AG20443 (cell line): ENCODE results near the gene PRDM16.

Experiments
- DNase-seq: peaks from one replicate; pipeline ENCODE4 v3.0.0; 2012; ENCODE audit warnings: low spot score, mixed read lengths

The PRDM16 gene

GRCh38 chr1:3068564-3069431 is at the start of gene PRDM16:
PRDM16 (plus strand) TSS chr1:3069203; CDS start chr1:3069260, 57 bp downstream.
- peak; percentile 55 for DNase-seq

GRCh38 chr1:3019516-3020051 is 49.4 kb upstream of the PRDM16 start:
- DNase-seq, result no peak

- no peak for DNase-seq
Observed at GRCh38 chr1:3020263-3020909, 48.6 kb upstream of the PRDM16 start.

DNA sequence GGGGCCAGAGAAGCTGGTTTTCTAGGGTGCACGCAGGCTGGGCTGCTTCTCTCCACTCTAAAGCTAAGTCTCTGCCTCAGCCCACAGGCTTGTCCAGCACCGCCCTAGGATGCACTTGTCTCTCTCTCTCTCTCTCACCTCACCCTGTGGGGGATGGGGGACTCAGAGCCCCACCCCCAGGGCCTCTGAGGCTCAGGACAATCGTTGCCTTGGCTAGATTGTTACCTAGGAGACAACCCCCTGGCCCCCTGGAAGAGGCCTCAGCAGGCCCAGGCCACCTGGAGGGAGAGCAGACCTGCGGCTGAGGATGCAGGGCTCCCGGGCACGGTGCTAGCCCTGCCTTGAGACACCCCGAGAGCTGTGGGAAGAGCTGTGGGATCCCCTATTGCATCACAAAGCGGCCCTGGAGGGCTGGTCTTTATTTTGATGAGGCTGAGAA is 47.8 kb upstream of the PRDM16 start, which contains the start of gene ACTRT2:
TSS of gene ACTRT2 (plus strand) at position 235 of the 439 bp plus-strand sequence. CDS start 220 bp downstream, outside the sequence.
- no peak for DNase-seq

DNA sequence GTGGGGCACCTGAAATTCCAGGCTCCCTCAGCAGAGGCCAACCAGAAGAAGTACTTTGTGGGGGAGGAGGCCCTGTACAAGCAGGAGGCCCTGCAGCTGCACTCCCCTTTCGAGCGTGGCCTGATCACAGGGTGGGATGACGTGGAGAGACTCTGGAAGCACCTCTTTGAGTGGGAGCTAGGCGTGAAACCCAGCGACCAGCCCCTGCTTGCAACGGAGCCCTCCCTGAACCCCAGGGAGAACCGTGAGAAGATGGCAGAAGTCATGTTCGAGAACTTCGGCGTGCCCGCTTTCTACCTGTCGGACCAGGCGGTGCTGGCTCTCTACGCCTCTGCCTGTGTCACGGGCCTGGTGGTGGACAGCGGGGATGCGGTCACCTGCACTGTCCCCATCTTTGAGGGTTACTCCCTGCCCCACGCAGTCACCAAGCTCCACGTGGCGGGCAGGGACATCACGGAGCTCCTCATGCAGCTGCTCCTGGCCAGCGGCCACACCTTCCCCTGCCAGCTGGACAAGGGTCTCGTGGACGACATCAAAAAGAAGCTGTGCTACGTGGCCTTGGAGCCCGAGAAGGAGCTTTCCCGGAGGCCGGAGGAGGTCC is 47.1 kb upstream of the PRDM16 start:
- no peak for DNase-seq

DNA sequence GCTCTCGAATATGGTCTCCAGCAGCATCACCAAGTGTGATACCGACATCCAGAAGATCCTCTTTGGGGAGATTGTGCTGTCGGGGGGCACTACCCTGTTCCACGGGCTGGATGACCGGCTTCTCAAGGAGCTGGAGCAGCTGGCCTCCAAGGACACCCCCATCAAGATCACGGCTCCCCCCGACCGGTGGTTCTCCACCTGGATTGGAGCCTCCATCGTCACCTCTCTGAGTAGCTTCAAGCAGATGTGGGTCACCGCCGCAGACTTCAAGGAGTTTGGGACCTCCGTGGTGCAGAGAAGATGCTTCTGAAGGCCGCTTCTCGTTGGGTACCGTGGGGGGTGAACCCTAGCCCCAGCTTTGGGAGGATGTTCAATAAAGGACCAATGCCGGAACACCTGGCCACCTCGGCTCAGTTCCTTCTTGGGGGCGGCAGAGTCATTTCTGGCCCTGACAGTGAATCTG is 46.5 kb upstream of the PRDM16 start:
- no peak for DNase-seq

- DNase-seq, result no peak
Observed at GRCh38 chr1:3022976-3023375, 46.0 kb upstream of the PRDM16 start.

- no peak for DNase-seq
Observed at GRCh38 chr1:3024019-3024418, 45.0 kb upstream of the PRDM16 start.

GRCh38 chr1:3024588-3024987 is 44.4 kb upstream of the PRDM16 start:
- DNase-seq, result no peak

DNA sequence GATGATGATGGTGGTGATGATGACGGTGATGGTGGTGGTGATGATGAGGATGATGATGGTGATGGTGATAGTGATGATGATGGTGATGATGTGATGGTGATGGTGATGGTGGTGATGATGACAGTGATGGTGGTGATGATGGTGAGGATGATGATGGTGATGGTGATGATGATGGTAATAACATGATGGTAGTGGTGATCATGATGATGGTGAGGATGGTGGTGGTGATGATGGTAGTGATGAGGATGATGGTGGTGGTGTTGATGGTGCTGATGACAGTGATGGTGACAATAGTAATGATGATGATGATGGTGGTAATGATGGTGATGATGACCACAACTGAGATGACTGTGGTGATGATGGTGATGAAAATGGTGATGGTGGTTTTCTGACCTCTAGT is 42.9 kb upstream of the PRDM16 start:
- DNase-seq, result no peak

DNA sequence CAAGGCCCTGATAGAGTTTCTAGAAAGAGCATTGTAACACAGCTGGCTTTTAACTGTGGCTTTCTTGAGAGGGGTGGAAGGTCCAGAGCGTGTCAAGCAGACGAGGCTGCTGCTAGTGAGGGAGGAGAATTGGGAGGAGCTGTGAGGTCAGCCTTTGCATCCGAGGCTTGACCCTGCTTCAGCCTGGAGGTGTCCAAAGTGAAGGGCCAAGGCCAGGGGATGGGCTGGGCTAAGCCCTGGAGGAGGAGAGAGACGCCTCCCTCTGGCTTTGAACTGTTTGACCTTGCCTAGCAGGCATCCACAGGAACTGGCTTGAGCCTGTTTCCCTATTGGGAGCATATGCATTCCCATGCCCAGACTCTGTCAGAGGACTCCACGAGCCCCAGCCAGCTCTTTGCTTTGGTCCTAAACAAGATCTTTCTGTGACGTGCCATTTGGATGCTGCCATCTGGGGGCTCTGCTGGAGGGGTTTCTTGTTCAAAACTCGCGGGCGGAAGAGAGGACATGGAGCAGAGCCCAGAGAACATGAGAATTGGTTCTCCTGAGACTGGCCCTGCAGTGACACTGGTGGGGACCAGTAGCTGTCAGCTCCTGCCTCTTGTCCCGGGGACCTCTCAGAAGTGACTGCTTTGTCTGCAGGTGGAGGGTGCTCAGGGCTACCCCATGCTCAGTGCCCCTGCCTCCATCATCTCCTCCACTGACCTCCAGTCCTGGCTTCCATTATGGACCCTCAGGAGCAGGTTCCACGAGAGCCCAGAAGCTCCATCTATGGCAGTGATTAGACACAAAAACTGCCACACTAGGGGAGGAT is 42.2 kb upstream of the PRDM16 start:
- no peak for DNase-seq

GRCh38 chr1:3027611-3028371 is 41.2 kb upstream of the PRDM16 start:
- no peak for DNase-seq

GRCh38 chr1:3028531-3029282 is 40.3 kb upstream of the PRDM16 start:
- no peak for DNase-seq

- no peak for DNase-seq
Observed at GRCh38 chr1:3029481-3029961, 39.5 kb upstream of the PRDM16 start.

GRCh38 chr1:3029991-3030662 is 38.9 kb upstream of the PRDM16 start:
- DNase-seq, result no peak

DNA sequence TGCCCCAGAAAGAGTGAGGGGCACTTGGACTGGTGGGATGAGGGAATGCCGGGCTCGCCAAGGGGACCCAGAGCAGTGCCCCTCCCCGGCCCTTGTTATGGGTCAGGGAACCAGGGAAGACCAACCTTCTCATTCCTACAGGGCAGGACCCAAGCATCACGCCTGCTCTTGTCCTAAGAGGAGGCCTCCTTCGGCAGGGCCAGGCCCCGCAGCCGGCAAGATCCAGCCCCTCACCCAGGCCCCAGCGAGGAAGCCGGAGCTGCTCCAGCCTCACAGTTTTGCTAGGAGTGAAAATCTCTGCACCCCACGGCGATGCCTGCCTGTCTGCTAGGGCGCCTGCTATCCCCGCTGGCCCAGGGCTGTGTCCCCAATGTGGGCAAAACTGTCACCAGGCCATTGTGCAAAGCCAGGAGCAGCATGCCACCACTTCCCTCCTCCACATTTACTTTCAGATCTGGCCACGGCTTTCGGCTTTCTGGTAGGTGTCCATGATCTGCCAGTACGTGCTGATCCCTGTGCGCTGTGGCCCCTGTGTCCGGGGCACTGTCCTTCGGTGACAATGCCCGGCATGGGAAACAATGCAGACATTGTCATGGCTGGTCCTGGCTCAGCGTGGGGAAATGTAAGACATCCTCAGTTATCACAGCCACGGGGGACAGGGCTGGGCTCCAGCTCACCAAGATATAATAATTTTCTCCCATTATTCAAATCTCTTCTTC is 38.2 kb upstream of the PRDM16 start:
- no peak for DNase-seq

GRCh38 chr1:3031401-3032221 is 37.4 kb upstream of the PRDM16 start:
- no peak for DNase-seq
